ENCODE results near the gene SYT1. TPM values are rescaled to one million over a fixed set of nuclear protein-coding genes. Genes with fewer than 3 reads are reported as not detected.
A peak's percentile ranks its signal among the peaks of the same experiment; 100 is the strongest.

SYT1 gene
- total and polyA plus RNA-seq, 2 of the 4 experiments (the other 2 are of a cell fraction) = 2.8 to 3.0 TPM

DNA sequence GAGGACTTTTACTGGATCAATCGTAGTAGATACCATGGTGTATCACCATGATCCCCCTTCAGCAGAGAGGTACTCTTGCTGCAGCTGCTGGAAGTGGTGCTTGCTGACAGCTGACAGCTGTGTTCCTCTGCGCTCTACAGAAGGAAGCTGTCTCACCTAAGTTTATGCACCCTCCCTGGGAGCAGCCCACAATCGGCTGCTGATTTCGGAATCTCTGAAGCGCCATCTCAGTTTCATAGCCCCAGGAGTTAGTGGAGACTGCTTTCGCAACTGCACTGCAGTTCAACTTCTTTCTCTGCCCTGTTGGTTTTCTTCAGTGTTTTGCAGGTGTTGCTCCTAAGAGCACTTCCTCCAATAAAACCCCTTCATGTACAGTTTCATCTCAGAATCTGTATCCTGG, 588.3 kb downstream of the SYT1 start:
- H3K9me3 ChIP-seq (ENCODE audit: control insufficient read depth, insufficient read depth, low read length) = no peaks in the 10 kb centered on the region
- no peak overlapping the region for H2AK9ac ChIP-seq (replicated peaks; ENCODE audit: low read depth, low read length, poor library complexity)
- H4K5ac ChIP-seq (ENCODE audit: low read depth, low read length) = no peak overlapping the region
- H2BK15ac ChIP-seq (ENCODE audit: low read depth, low read length) = no peak overlapping the region
- no peak overlapping the region for H3K4me2 ChIP-seq (ENCODE audit: low read depth, low read length)
- no peak overlapping the region for H3K23ac ChIP-seq (ENCODE audit: low read depth, low read length)
- no peak overlapping the region for H2BK5ac ChIP-seq (ENCODE audit: low read depth, low read length, poor library complexity, severe bottlenecking)
- no peaks in the 10 kb centered on the region for H3K36me3 ChIP-seq (ENCODE audit: control insufficient read depth, insufficient read depth, low read length)
- H3K9me1 ChIP-seq (ENCODE audit: insufficient read depth, low read length) = peaks cover 10% of the 10 kb centered on the region
- dilution Hi-C loops (cut with HindIII; ENCODE audit: low sequenced_read_pairs, unreplicated experiment) (no loop called here), in situ Hi-C loops (cut with MboI; ENCODE audit: low sequenced_read_pairs) (loop anchor here (5.0 kb wide), 1 partner anchor 49 kb away; no protein-coding TSS in a partner anchor), intact Hi-C loops (cut with micrococcal nuclease) (no loop called here)
- no peak for TF ChIP-seq RAD21 (IDR thresholded peaks at IDR 0.05; ENCODE audit: low read length)
- no peak for TF ChIP-seq FOS (IDR thresholded peaks at IDR 0.05; ENCODE audit: low read depth, low read length)
- no peak for TF ChIP-seq NFE2L2 (IDR thresholded peaks at IDR 0.05; ENCODE audit: low read depth, low read length)
- TF ChIP-seq, protein P1, sequence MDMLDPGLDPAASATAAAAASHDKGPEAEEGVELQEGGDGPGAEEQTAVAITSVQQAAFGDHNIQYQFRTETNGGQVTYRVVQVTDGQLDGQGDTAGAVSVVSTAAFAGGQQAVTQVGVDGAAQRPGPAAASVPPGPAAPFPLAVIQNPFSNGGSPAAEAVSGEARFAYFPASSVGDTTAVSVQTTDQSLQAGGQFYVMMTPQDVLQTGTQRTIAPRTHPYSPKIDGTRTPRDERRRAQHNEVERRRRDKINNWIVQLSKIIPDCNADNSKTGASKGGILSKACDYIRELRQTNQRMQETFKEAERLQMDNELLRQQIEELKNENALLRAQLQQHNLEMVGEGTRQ (IDR thresholded peaks at IDR 0.05; ENCODE audit: low read depth, low read length) = no peak
- no peak for TF ChIP-seq CTCF (conservative IDR thresholded peaks at IDR 0.05; ENCODE audit: low read depth, low read length)
- ATAC-seq (ENCODE audit: low read depth) = no peak
- peaks cover 12% of the 10 kb centered on the region for H3K4me1 ChIP-seq (ENCODE audit: control insufficient read depth, insufficient read depth, low read length)
- no TSS peak for BruUV-seq (replicated peaks)
- no peaks in the 10 kb centered on the region for H3K79me1 ChIP-seq (ENCODE audit: low read depth in 1 of 2, low read length in 2 of 2)
- H3K27ac ChIP-seq (ENCODE audit: insufficient read depth, low read length) = no peak overlapping the region
- peak overlapping the region; percentile 16; the same call in 1 of the 2 replicates for H2BK120ac ChIP-seq (ENCODE audit: low read depth, low read length)
- no CpG with 5 or more reads among the region's 6 CpGs for WGBS, 2 experiments (ENCODE audit: extremely low coverage in 2 of 2, insufficient read length in 1 of 2)
- H4K8ac ChIP-seq (ENCODE audit: low read depth in 2 of 2, low read length in 2 of 2) = no peak overlapping the region; a peak in 1 of 4 replicates
- ChIA-PET CTCF (no interaction called here), POLR2A (ENCODE audit: unreplicated experiment) (no interaction called here)
- no peaks in the 10 kb centered on the region for H3K27me3 ChIP-seq (ENCODE audit: control insufficient read depth, insufficient read depth, low read length)
- H3K4me3 ChIP-seq (ENCODE audit: insufficient read depth, low read depth, low read length) = no peak overlapping the region
- H3K18ac ChIP-seq (ENCODE audit: low read depth, low read length) = no peak overlapping the region; the same call in 1 of the 2 replicates
- no peak overlapping the region for H2AFZ ChIP-seq (replicated peaks; ENCODE audit: low read length, poor library complexity)
- peak overlapping the region; percentile 72 for H2BK20ac ChIP-seq (ENCODE audit: low read depth, low read length)
- peak overlapping the region; percentile 24; the same call in 1 of the 2 replicates for H3K4ac ChIP-seq (ENCODE audit: low read depth, low read length)
- no peak overlapping the region for H3K56ac ChIP-seq (ENCODE audit: extremely low read depth, insufficient read depth, low read length)
- H2AK5ac ChIP-seq (ENCODE audit: low read depth, low read length) = peak overlapping the region; percentile 53
- 0 out of 2 replicates have a peak overlapping the region, but pooled peaks have one; percentile 24 for H3K14ac ChIP-seq (replicated peaks; ENCODE audit: low read depth, low read length)
- H4K91ac ChIP-seq (ENCODE audit: insufficient read depth, low read depth, low read length) = no peak overlapping the region
- no peak for DNase-seq
- no peak overlapping the region for H3K9ac ChIP-seq (ENCODE audit: low read depth, low read length)
- no peaks in the 10 kb centered on the region for H4K20me1 ChIP-seq (ENCODE audit: insufficient read depth, low read length)
